ENCODE data around the gene TMEM80.

- TF ChIP-seq CTCF (IDR thresholded peaks at IDR 0.05), result no peak
- no peak for TF ChIP-seq EP300 (IDR thresholded peaks at IDR 0.05; ENCODE audit: low read depth)
- TF ChIP-seq POLR2AphosphoS5 (IDR thresholded peaks at IDR 0.05), result no peak
Observed at GRCh38 chr11:659532-660085, 36.0 kb upstream of the TMEM80 start.
